Measurements from ENCODE around the gene LCP2.

The LCP2 gene

GRCh38 chr5:170296036-170296934, 1.3 kb downstream of the LCP2 start:
- DNase-seq (ENCODE audit: low spot score), result no peak

GRCh38 chr5:170294556-170294955, 3.0 kb downstream of the LCP2 start:
- no peak for DNase-seq (ENCODE audit: low spot score)

- DNase-seq (ENCODE audit: low spot score), result no peak
Measured at GRCh38 chr5:170294057-170294456, 3.5 kb downstream of the LCP2 start.

- no peak for DNase-seq (ENCODE audit: low spot score)
Measured at GRCh38 chr5:170293273-170293672, 4.3 kb downstream of the LCP2 start.

GRCh38 chr5:170292179-170293104, 5.1 kb downstream of the LCP2 start:
- DNase-seq (ENCODE audit: low spot score), result no peak

- DNase-seq (ENCODE audit: low spot score), result no peak
Measured at GRCh38 chr5:170290498-170290897, 7.1 kb downstream of the LCP2 start.

- no peak for DNase-seq (ENCODE audit: low spot score)
Measured at GRCh38 chr5:170289764-170290163, 7.8 kb downstream of the LCP2 start.

- DNase-seq (ENCODE audit: low spot score), result no peak
Measured at GRCh38 chr5:170289121-170289520, 8.5 kb downstream of the LCP2 start.

GRCh38 chr5:170288551-170288950, 9.0 kb downstream of the LCP2 start:
- no peak for DNase-seq (ENCODE audit: low spot score)

- no peak for DNase-seq (ENCODE audit: low spot score)
Measured at GRCh38 chr5:170288151-170288550, 9.4 kb downstream of the LCP2 start.

GRCh38 chr5:170287532-170287931, 10.0 kb downstream of the LCP2 start:
- DNase-seq (ENCODE audit: low spot score), result peak; percentile 11

GRCh38 chr5:170286386-170286925, 11.1 kb downstream of the LCP2 start:
- DNase-seq (ENCODE audit: low spot score), result no peak

GRCh38 chr5:170285181-170285580, 12.4 kb downstream of the LCP2 start:
- no peak for DNase-seq (ENCODE audit: low spot score)

GRCh38 chr5:170284231-170284630, 13.3 kb downstream of the LCP2 start:
- no peak for DNase-seq (ENCODE audit: low spot score)

GRCh38 chr5:170283296-170283695, 14.3 kb downstream of the LCP2 start:
- no peak for DNase-seq (ENCODE audit: low spot score)

- DNase-seq (ENCODE audit: low spot score), result no peak
Measured at GRCh38 chr5:170280011-170280493, 17.5 kb downstream of the LCP2 start.

- DNase-seq (ENCODE audit: low spot score), result no peak
Measured at GRCh38 chr5:170279459-170279817, 18.1 kb downstream of the LCP2 start.

GRCh38 chr5:170278611-170279458, 18.7 kb downstream of the LCP2 start:
- no peak for DNase-seq (ENCODE audit: low spot score)

- no peak for DNase-seq (ENCODE audit: low spot score)
Measured at GRCh38 chr5:170277867-170278281, 19.7 kb downstream of the LCP2 start.

GRCh38 chr5:170276140-170276539, 21.4 kb downstream of the LCP2 start:
- no peak for DNase-seq (ENCODE audit: low spot score)

- DNase-seq (ENCODE audit: low spot score), result no peak
Measured at GRCh38 chr5:170275376-170275994, 22.1 kb downstream of the LCP2 start.

Measured in cerebellar cortex (tissue), 1 donor.